WI38 (cell line): ENCODE data around the gene LANCL2.
A peak's percentile ranks its signal among the peaks of the same experiment; 100 is the strongest.
"Not testable (repeated sequence)": the region's sequence is repeated elsewhere in the genome, so short reads cannot be mapped to it uniquely, and the experiment has no call there.

ENCODE experiments used
- H3K4me3 ChIP-seq: 2 replicates; pipeline ENCODE4 v1.5.1; 2011; ENCODE audit warnings: low read depth, mild to moderate bottlenecking, control low read depth, low read length
- CTCF ChIP-seq: IDR thresholded peaks from 2 replicates; pipeline ENCODE4 v1.5.1; 2012; ENCODE audit warnings: low read depth, mild to moderate bottlenecking, control low read depth, low read length

Gene LANCL2

DNA sequence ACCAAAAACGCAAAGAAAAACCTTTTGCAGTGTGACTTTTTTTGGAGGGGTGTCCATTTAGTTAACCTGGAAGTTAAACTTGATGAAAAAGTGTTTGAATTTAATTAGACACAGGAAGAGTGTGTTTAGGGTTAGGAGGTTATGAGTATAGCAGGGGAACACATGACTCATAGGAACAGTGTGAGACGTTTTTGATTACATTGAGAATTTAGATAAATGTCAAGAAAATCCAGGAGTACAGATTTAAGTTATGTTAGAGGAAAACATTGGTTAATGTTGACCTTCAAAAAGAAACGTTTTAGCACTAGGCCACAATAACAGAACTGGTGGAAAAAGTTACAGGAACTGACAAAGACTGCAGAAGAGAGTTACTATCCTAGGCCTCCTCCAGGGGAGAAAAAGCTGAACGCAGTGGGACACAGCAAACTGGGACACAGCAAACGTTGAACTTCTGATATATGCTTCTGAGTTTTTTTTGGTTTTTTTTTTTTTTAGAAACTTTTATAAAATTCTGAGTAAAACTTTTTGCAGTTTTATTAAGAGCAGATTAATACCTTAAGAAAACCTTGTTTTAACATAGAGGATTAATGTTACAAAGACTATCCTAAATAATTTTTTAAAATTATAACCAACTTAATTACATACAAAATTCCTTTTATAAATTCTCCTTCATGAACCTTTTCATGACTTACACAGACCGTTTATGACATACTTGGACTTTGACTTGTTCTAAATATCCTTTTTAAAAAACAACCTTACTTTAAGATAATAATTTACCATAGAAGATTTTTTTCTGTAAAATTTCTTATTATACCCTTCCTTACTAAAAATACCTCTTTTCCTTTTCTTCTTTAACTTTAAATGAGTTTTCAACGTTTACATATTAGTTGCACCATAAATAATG, 22.2 kb downstream of the LANCL2 start:
- no peak for TF ChIP-seq CTCF
- H3K4me3 ChIP-seq: no peak overlapping the region

DNA sequence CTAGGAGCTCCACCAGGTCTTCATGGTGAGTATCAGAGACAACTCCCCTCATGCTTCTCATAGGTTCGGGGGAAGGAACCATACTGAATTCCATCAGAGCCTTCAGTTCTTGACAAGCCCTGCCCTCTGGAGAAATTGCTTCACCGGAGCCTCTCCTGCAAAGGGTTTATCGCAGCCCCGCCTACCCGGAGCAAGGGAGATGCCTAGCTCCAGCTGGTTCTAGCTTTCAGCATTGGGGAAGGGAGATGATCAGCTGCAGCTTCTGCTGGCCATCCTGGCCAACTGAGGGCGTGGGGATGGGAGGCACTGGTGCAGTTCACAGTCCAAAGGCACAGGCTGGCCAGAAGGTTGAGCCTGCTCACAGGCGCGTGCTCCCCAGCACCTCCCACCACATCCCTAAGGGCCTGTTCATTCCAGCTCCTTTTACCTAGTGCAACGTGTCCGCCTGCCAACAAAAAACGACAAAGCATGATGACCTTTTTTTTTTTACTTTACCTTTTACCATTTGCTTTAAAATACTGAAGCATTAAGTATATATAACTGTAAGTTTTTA, 31.2 kb downstream of the LANCL2 start:
- no peak for TF ChIP-seq CTCF
- H3K4me3 ChIP-seq: no peak overlapping the region

DNA sequence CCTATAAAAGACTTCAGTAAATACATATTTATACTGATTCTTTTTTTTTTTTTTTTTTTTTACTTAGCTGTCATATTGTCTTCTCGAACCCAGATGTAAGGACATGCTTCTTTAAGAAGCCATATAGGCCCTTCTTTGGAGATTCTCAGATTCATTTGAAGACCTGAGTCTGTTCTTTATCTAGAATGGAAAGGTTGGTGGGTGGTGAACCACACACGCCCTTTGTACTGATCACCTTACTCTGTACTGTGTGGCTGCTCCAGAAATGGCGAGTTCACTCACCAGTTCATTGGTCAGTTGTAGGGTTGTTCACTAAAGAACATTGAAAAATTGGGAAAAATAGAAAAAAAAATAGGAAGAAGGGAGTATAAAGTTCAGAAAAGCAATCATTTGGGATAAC, 32.5 kb downstream of the LANCL2 start:
- TF ChIP-seq CTCF: no peak
- no peak overlapping the region for H3K4me3 ChIP-seq

- H3K4me3 ChIP-seq: no peak overlapping the region
- no peak for TF ChIP-seq CTCF
These were observed 35.1 kb downstream of the LANCL2 start for GRCh38 chr7:55400191-55400590.

GRCh38 chr7:55402506-55402905, 37.4 kb downstream of the LANCL2 start:
- H3K4me3 ChIP-seq: not testable (repeated sequence)

GRCh38 chr7:55405856-55406541, 40.9 kb downstream of the LANCL2 start:
- no peak for TF ChIP-seq CTCF
- H3K4me3 ChIP-seq: no peak overlapping the region

DNA sequence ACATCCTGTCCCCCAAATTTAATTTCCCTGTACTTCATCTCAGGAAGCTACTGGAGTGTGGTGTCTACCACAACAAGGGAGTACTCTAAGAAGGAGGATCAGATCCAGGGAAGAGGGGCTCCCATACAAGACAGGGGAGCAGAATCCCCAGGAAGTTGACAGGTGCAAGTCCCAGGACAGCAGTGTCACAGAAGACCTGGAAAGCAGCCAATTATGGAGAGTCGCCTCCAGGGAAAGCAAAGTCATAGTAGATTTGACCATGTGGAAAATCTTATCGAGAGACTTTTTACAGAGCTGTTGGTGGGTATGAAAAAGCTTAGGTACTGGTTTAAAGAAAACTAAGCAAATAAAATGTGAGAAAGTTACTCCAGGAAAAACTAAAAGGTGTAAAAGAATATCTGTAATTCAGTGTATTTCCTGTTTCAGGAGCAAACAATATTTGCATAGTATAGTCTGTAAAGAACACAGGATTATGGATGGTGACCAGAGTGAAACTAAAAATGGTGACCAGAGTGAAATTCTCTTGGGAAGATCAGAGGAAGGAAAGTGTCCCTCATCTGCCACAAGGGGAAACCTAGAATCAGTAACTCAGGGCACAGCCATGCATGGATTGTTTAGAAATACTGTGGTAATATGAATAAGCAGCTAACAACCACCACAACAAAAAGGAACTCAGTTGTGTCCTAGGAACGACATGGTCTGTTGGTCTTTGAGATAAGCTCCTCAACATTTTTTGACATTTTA, 44.5 kb downstream of the LANCL2 start:
- H3K4me3 ChIP-seq: no peak overlapping the region
- peak; percentile 30; the same call in 1 of the 2 replicates for TF ChIP-seq CTCF
